Regular cardiac myocyte (primary cell): ENCODE measurements around the gene GET4. TPM values are rescaled to one million over a fixed set of nuclear protein-coding genes. Genes with fewer than 3 reads are reported as not detected.

Source experiments
- total RNA-seq: library from RNA; depleted of rRNA; stranded (reverse); fragments of >200 nt; gene quantifications from 2 replicates; pipeline ENCODE4 v1.2.3, GENCODE V29; 2014

The GET4 gene, protein sequence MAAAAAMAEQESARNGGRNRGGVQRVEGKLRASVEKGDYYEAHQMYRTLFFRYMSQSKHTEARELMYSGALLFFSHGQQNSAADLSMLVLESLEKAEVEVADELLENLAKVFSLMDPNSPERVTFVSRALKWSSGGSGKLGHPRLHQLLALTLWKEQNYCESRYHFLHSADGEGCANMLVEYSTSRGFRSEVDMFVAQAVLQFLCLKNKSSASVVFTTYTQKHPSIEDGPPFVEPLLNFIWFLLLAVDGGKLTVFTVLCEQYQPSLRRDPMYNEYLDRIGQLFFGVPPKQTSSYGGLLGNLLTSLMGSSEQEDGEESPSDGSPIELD
- total RNA-seq = 18.3 and 26.1 TPM in 2 replicates

DNA sequence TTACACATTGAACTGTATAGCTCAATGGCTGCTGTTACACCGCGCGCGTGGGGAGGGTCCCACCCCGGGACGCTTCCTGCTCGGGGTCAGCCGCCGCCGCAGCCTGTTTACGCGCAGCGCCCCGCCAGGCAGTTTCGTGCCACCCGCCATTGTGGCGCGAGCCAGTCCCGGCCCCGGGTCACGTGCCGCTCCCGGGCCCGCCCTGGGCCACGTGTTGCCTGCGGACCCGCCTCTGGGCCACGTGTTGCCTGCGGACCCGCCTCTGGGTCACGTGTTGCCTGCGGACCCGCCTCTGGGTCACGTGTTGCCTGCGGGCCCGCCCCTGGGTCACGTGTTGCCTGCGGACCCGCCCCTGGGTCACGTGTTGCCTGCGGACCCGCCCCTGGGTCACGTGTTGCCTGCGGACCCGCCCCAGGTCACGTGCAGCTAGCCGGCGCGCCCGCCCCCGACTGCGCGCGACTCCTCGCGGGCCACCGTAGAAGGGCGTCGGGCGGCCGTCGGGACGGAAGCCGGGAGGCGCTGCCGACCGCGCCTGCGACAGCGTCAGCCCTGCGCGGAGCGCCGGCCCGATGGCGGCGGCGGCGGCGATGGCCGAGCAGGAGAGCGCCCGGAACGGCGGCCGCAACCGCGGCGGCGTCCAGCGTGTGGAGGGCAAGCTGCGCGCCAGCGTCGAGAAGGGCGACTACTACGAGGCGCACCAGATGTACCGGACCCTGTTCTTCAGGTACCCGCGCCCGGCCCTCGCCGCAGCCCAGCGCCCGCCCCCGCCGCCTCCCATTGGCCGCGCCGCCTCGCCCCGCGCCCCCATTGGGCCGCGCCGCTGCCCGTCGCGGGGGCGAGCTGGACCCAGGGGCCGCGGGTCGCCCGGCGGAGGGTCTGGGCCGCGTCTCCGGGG lies at the start of gene GET4:
Gene GET4, plus strand, starts transcription at position 478 of the 895 bp plus-strand sequence. Its CDS starts 92 bp downstream, at position 570.

DNA sequence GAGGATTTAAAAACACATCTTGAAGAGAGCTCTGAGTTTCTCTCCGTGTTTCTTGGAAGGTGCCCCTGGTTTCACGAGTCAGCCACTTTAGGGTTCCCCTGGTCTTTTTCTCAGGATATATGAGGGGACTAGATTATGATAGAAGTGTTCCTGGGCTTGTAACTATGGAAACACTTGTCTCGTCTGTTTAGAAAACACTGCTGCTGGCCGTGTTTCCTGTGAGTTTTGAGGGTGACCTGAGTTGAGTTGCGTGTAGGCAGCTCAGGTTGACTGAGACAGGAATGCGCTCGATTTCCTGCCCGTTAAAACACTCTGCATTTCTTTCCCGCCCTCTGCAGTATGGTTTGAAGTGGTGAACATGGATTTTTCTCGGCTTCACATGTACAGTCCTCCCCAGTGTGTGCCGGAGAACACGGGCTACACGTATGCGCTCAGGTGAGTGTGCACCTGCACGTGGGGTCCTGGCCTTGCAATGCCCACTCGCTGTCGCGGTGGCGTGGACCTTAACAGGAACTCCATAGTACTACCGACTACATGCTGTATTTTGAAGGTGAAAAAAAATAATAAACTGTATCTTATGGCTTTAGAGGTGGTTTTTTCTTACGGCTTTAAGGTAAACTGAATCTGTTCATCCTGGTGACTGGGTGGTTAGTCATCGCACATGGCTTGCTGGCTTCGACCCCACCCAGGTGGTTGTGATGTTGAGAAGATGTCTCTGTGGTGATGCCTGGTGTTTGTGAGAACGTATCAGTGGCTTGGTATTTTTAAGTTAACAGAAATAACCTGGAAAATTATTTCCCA lies 44.0 kb upstream of the GET4 start, which contains the start of gene SUN1:
Gene SUN1, plus strand, starts transcription at position 310 of the 801 bp plus-strand sequence. Its CDS starts 49 bp downstream, at position 359.

Other genes with a start within 250 kb of the GET4 start
- gene DNAAF5, start 149.9 kb upstream of the GET4 start, total RNA-seq = 11.6 and 25.3 TPM in 2 replicates
- gene PRKAR1B, start 149.3 kb upstream of the GET4 start, total RNA-seq = 10.7 and 13.2 TPM in 2 replicates
- gene SUN1, start 44.1 kb upstream of the GET4 start, total RNA-seq = 96.2 and 116 TPM in 2 replicates
- gene ADAP1, start 78.1 kb downstream of the GET4 start, total RNA-seq = 4.4 and 16.3 TPM in 2 replicates
- 6.5 and 10.4 TPM in 2 replicates for gene COX19, start 99.0 kb downstream of the GET4 start, total RNA-seq
- gene CYP2W1, start 106.6 kb downstream of the GET4 start, total RNA-seq = not detected in 2 replicates
- gene GPR146, start 168.0 kb downstream of the GET4 start, total RNA-seq = 4.0 and 9.0 TPM in 2 replicates
- gene GPER1, start 211.6 kb downstream of the GET4 start, total RNA-seq = 2.7 and 3.1 TPM in 2 replicates